Measurements from ENCODE around the gene EMC9. TPM values are rescaled to one million over a fixed set of nuclear protein-coding genes. Genes with fewer than 3 reads are reported as not detected.

Gene EMC9
- total and polyA plus RNA-seq, 7 experiments from 2014 or later = 9.0 to 25.5 (median 13.4) TPM

GRCh38 chr14:24135584-24135833 is 5.9 kb downstream of the EMC9 start:
- ChIA-PET POLR2A (interaction anchor here (1.0 to 11.7 kb wide), 13 partner anchors 13 to 136 kb away, joined by 3 to 298 read pairs (median 7); partner anchors contain the start of genes CHMP4A, DCAF11, IRF9 and MDP1), CTCF (interaction anchor here (0.6 to 2.1 kb wide), 8 partner anchors 11 to 107 kb away, joined by 3 to 11 read pairs (median 3); partner anchors contain the start of genes IRF9 and TINF2)
- peak overlapping the region; percentile 80 to 95 (median 92) for H3K4me3 Mint-ChIP-seq
- Histone ChIP-seq H3K4me1 (ENCODE audit: control insufficient read depth in 2 of 2, insufficient read depth in 2 of 2, low read length in 2 of 2) (peaks cover 16 to 37% of the 10 kb centered on the region in 2 donors), H3K4me3 (ENCODE audit: low read length) (peak overlapping the region; percentile 83), H3K27ac (ENCODE audit: low read depth, low read length) (peak overlapping the region; percentile 97), H3K36me3 (ENCODE audit: control insufficient read depth in 2 of 3, insufficient read depth in 3 of 3, low read length in 3 of 3) (peaks cover 0 to 28% (median 10%) of the 10 kb centered on the region in 3 experiments), H3K27me3 (ENCODE audit: control insufficient read depth in 2 of 2, insufficient read depth in 2 of 2, low read length in 2 of 2) (no peaks in the 10 kb centered on the region), H3K9me3 (ENCODE audit: control insufficient read depth in 2 of 3, low read length in 3 of 3) (no peaks in the 10 kb centered on the region)
- H3K27ac Mint-ChIP-seq = peak overlapping the region; percentile 86 to 98 (median 91)
- H3K36me3 Mint-ChIP-seq = peaks cover 0 to 37% (median 17%) of the 10 kb centered on the region in 5 donors
- H3K4me1 Mint-ChIP-seq = peaks cover 48 to 71% (median 61%) of the 10 kb centered on the region in 7 donors
- H3K9me3 Mint-ChIP-seq = peaks cover 0 to 4% (median 0%) of the 10 kb centered on the region in 11 donors
- ATAC-seq (no peak), DNase-seq (no peak)
- no peaks in the 10 kb centered on the region for H3K27me3 Mint-ChIP-seq
- intact Hi-C loops (cut with micrococcal nuclease) = no loop called here

GRCh38 chr14:24133735-24134134 is 7.7 kb downstream of the EMC9 start:
- H3K9me3 ChIP-seq (ENCODE audit: control insufficient read depth in 2 of 3, low read length in 3 of 3) = no peaks in the 10 kb centered on the region
- peaks cover 16 to 33% of the 10 kb centered on the region in 2 donors for H3K4me1 ChIP-seq (ENCODE audit: control insufficient read depth in 2 of 2, insufficient read depth in 2 of 2, low read length in 2 of 2)
- H3K36me3 ChIP-seq (ENCODE audit: control insufficient read depth in 2 of 3, insufficient read depth in 3 of 3, low read length in 3 of 3) = peaks cover 0 to 18% (median 10%) of the 10 kb centered on the region in 3 experiments
- H3K4me3 ChIP-seq (ENCODE audit: low read length) = no peak overlapping the region
- no peak for DNase-seq
- peaks cover 36 to 55% (median 47%) of the 10 kb centered on the region in 7 donors for H3K4me1 Mint-ChIP-seq
- no peaks in the 10 kb centered on the region for H3K27me3 Mint-ChIP-seq
- CTCF ChIA-PET = interaction anchor here (0.6 to 1.4 kb wide), 3 partner anchors 18 to 149 kb away, joined by 3 to 5 read pairs (median 4); partner anchors contain the start of gene TINF2
- POLR2A ChIA-PET = interaction anchor here (0.6 to 11.7 kb wide), 10 partner anchors 13 to 1537 kb away, joined by 3 to 298 read pairs (median 4); partner anchors contain the start of genes DCAF11, IRF9, NRL and PSME2
- peaks cover 0 to 4% (median 0%) of the 10 kb centered on the region in 11 donors for H3K9me3 Mint-ChIP-seq
- H3K36me3 Mint-ChIP-seq = peaks cover 0 to 22% (median 8%) of the 10 kb centered on the region in 5 donors
- no peak overlapping the region for H3K27ac ChIP-seq (ENCODE audit: low read depth, low read length)
- no peak overlapping the region for H3K4me3 Mint-ChIP-seq
- H3K27me3 ChIP-seq (ENCODE audit: control insufficient read depth in 2 of 2, insufficient read depth in 2 of 2, low read length in 2 of 2) = no peaks in the 10 kb centered on the region
- intact Hi-C loops (cut with micrococcal nuclease) = no loop called here
- peak overlapping the region in 3 of 9 donors; percentile 25 to 92 (median 73) for H3K27ac Mint-ChIP-seq
- ATAC-seq = no peak

GRCh38 chr14:24132976-24133375 is 8.4 kb downstream of the EMC9 start:
- intact Hi-C loops (cut with micrococcal nuclease) = loop anchor here in 1 of 2 donors (1.0 kb wide), 1 partner anchor 18 kb away; no protein-coding TSS in a partner anchor
- Histone ChIP-seq H3K4me1 (ENCODE audit: control insufficient read depth in 2 of 2, insufficient read depth in 2 of 2, low read length in 2 of 2) (peaks cover 16 to 33% of the 10 kb centered on the region in 2 donors), H3K9me3 (ENCODE audit: control insufficient read depth in 2 of 3, low read length in 3 of 3) (no peaks in the 10 kb centered on the region), H3K27me3 (ENCODE audit: control insufficient read depth in 2 of 2, insufficient read depth in 2 of 2, low read length in 2 of 2) (no peaks in the 10 kb centered on the region), H3K27ac (ENCODE audit: low read depth, low read length) (peak overlapping the region; percentile 68), H3K4me3 (ENCODE audit: low read length) (no peak overlapping the region), H3K36me3 (ENCODE audit: control insufficient read depth in 2 of 3, insufficient read depth in 3 of 3, low read length in 3 of 3) (peaks cover 0 to 10% (median 7%) of the 10 kb centered on the region in 3 experiments)
- CTCF ChIA-PET = interaction anchor here (1.1 to 1.7 kb wide), 3 partner anchors 13 to 18 kb away, joined by 3 to 4 read pairs (median 4); partner anchors contain the start of genes DCAF11 and NRL
- Mint-ChIP-seq H3K4me1 (peaks cover 31 to 48% (median 39%) of the 10 kb centered on the region in 7 donors), H3K27ac (peak overlapping the region; percentile 73 to 97 (median 93)), H3K4me3 (peak overlapping the region in 9 of 10 donors; percentile 37 to 80 (median 72)), H3K9me3 (peaks cover 0 to 4% (median 0%) of the 10 kb centered on the region in 11 donors), H3K27me3 (no peaks in the 10 kb centered on the region), H3K36me3 (peaks cover 0 to 14% (median 1%) of the 10 kb centered on the region in 5 donors)
- DNase-seq (no peak), ATAC-seq (no peak)
- POLR2A ChIA-PET = interaction anchor here (0.6 to 11.7 kb wide), 8 partner anchors 12 to 110 kb away, joined by 3 to 298 read pairs (median 4); partner anchors contain the start of genes DCAF11, IRF9, NRL and PSME2

GRCh38 chr14:24132061-24132685 is 9.2 kb downstream of the EMC9 start:
- peaks cover 0 to 10% (median 0%) of the 10 kb centered on the region in 5 donors for H3K36me3 Mint-ChIP-seq
- H3K27ac Mint-ChIP-seq = peak overlapping the region; percentile 73 to 97 (median 93)
- Histone ChIP-seq H3K36me3 (ENCODE audit: control insufficient read depth in 2 of 3, insufficient read depth in 3 of 3, low read length in 3 of 3) (peaks cover 0 to 3% (median 0%) of the 10 kb centered on the region in 3 experiments), H3K4me3 (ENCODE audit: low read length) (no peak overlapping the region), H3K9me3 (ENCODE audit: control insufficient read depth in 2 of 3, low read length in 3 of 3) (no peaks in the 10 kb centered on the region), H3K27ac (ENCODE audit: low read depth, low read length) (peak overlapping the region; percentile 68), H3K27me3 (ENCODE audit: control insufficient read depth in 2 of 2, insufficient read depth in 2 of 2, low read length in 2 of 2) (no peaks in the 10 kb centered on the region), H3K4me1 (ENCODE audit: control insufficient read depth in 2 of 2, insufficient read depth in 2 of 2, low read length in 2 of 2) (peaks cover 13 to 27% of the 10 kb centered on the region in 2 donors)
- H3K4me3 Mint-ChIP-seq = peak overlapping the region; percentile 37 to 80 (median 70)
- DNase-seq = peak in 6 of 9 donors; percentile 35 to 50 (median 42)
- ChIA-PET CTCF (interaction anchor here (1.1 to 1.7 kb wide), 3 partner anchors 13 to 24 kb away, joined by 3 to 4 read pairs (median 3); partner anchors contain the start of genes DCAF11 and NRL), POLR2A (interaction anchor here (0.5 to 11.7 kb wide), 8 partner anchors 11 to 195 kb away, joined by 3 to 298 read pairs (median 3); partner anchors contain the start of genes DCAF11, IRF9, NRL and PSME2)
- H3K9me3 Mint-ChIP-seq = peaks cover 0 to 4% (median 0%) of the 10 kb centered on the region in 11 donors
- no peaks in the 10 kb centered on the region for H3K27me3 Mint-ChIP-seq
- intact Hi-C loops (cut with micrococcal nuclease) = loop anchor here in 1 of 2 donors (1.0 kb wide), 1 partner anchor 17 kb away; no protein-coding TSS in a partner anchor
- peaks cover 26 to 41% (median 34%) of the 10 kb centered on the region in 7 donors for H3K4me1 Mint-ChIP-seq
- ATAC-seq = no peak

GRCh38 chr14:24131549-24131966 is 9.8 kb downstream of the EMC9 start:
- H3K27me3 Mint-ChIP-seq = no peaks in the 10 kb centered on the region
- peak overlapping the region in 8 of 10 donors; percentile 29 to 80 (median 68) for H3K4me3 Mint-ChIP-seq
- CTCF ChIA-PET = interaction anchor here (1.2 to 1.7 kb wide), 2 partner anchors 17 to 23 kb away, joined by 3 to 4 read pairs; partner anchors contain the start of genes DCAF11 and NRL
- intact Hi-C loops (cut with micrococcal nuclease) = no loop called here
- peaks cover 0 to 2% (median 0%) of the 10 kb centered on the region in 11 donors for H3K9me3 Mint-ChIP-seq
- peaks cover 20 to 35% (median 28%) of the 10 kb centered on the region in 7 donors for H3K4me1 Mint-ChIP-seq
- POLR2A ChIA-PET = interaction anchor here (1.2 to 11.7 kb wide), 4 partner anchors 11 to 64 kb away, joined by 3 to 298 read pairs (median 71); partner anchors contain the start of genes DCAF11, NRL, PSME2 and RNF31
- peaks cover 0 to 4% (median 0%) of the 10 kb centered on the region in 5 donors for H3K36me3 Mint-ChIP-seq
- H3K9me3 ChIP-seq (ENCODE audit: control insufficient read depth in 2 of 3, low read length in 3 of 3) = no peaks in the 10 kb centered on the region
- peak overlapping the region; percentile 68 for H3K27ac ChIP-seq (ENCODE audit: low read depth, low read length)
- peaks cover 7 to 22% of the 10 kb centered on the region in 2 donors for H3K4me1 ChIP-seq (ENCODE audit: control insufficient read depth in 2 of 2, insufficient read depth in 2 of 2, low read length in 2 of 2)
- no peak for ATAC-seq
- peaks cover 0 to 3% (median 0%) of the 10 kb centered on the region in 3 experiments for H3K36me3 ChIP-seq (ENCODE audit: control insufficient read depth in 2 of 3, insufficient read depth in 3 of 3, low read length in 3 of 3)
- no peak overlapping the region for H3K4me3 ChIP-seq (ENCODE audit: low read length)
- peak overlapping the region in 8 of 9 donors; percentile 87 to 96 (median 92) for H3K27ac Mint-ChIP-seq
- no peaks in the 10 kb centered on the region for H3K27me3 ChIP-seq (ENCODE audit: control insufficient read depth in 2 of 2, insufficient read depth in 2 of 2, low read length in 2 of 2)
- no peak for DNase-seq
